GM19468 (cell line): ENCODE data around the gene TST.
A peak's percentile ranks its signal among the peaks of the same experiment; 100 is the strongest.
"Not testable (repeated sequence)": the region's sequence is repeated elsewhere in the genome, so short reads cannot be mapped to it uniquely, and the experiment has no call there.

ENCODE experiments used
- ATAC-seq: cut with Tn5 transposase; IDR thresholded peaks from one replicate; pipeline ENCODE4 v1.9.1; 2021; ENCODE audit warnings: mild to moderate bottlenecking, moderate library complexity, moderate number of reproducible peaks; ENCODE audit not compliant: unreplicated experiment; ENCODE audit errors: extremely low read depth

TST gene

DNA sequence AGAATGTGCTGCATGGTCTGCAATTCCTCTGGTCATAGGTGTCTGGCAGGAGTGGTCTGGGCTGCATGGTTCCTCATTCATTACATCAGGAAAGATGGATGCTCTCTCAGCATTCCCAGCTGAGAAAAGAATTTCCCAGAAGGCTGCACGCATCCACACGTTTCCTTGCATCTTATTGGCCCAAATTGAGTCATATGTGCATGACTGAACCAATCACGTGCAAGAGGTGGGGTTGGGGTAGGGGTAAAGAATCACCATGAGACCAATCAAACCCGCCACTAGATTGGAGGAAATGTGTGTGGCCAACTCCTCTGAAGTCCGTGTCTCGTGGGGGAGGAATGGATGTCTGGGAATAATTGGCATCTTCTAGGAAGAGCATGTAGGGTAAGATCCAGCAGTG, 28.8 kb downstream of the TST start:
- no peak for ATAC-seq

DNA sequence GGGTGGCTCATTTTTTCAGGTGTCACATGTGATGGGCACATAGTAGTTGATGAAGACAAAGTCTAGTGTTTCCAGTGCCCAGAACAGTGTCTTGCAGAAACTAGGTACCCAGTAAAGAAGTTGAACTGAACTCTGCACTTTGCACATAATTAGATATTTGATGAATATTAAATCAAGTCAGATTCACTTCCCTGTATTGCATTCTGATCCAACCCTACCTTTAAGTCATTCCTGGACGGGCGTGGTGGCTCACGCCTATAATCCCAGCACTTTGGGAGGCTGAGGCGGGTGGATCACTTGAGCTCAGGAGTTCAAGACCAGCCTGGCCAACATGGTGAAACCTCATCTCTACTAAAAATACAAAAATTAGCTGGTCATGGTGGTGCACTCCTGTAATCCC, 30.2 kb downstream of the TST start:
- not testable (repeated sequence) for ATAC-seq

DNA sequence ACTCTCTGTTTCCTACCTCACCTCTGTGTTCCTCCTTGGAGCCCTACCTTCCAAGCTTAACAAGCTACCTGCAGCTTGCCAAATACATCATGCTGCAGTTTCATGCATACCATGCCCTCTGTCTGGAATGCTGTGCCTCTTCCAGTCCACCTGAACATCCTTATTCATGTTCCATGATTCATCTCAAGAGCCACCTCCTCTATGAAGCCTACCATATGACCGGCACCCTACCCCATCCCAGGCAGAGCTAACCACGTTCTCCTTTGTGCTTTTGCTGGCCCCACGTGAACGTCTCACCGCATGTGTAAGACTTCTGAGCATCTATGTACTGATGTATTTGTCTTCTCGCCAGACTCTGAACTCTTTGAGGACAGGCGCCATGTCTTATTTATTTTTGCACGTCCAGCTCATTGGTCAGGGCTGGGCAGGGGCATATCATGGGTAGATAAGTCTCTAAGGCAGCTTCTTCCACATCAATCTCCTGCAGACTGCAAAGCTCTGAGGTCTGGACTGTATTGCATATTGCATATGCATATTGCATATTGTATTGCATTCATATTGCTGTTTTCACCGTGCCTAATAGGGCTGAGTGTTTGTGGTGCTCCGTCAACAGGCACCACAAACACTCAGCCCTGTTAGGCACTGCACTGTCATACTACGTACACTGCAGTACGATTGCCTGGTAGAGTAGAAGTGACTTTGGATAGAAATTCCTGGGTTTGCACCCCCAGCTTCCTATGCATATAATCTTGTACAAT, 31.0 kb downstream of the TST start:
- ATAC-seq: no peak

DNA sequence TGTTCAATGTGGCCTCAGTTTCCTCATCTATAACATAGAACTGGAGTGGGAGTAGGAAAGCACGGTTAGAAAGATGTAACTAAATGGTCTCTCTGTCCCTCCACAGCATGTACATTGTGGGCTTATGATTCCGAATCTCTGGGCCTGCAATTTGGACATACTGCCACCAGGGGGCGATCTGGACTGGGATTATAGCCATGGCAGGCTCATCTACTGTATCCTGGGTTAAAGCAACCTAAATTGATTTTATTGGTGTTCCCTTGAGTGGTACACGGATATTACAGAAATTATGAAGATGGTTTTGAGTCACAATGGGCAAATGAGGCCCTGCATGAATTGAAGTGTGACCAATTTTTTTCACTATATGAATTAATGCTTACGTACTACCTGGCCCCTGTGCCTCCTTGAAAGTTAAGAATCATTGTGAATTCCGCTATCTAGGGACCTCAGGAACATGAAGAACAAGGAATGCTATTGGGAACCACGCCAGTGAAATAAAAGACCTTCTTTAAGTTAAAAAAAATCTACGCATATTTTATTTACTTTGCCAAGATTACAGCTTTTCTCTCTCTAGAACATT, 32.9 kb downstream of the TST start:
- ATAC-seq: no peak

DNA sequence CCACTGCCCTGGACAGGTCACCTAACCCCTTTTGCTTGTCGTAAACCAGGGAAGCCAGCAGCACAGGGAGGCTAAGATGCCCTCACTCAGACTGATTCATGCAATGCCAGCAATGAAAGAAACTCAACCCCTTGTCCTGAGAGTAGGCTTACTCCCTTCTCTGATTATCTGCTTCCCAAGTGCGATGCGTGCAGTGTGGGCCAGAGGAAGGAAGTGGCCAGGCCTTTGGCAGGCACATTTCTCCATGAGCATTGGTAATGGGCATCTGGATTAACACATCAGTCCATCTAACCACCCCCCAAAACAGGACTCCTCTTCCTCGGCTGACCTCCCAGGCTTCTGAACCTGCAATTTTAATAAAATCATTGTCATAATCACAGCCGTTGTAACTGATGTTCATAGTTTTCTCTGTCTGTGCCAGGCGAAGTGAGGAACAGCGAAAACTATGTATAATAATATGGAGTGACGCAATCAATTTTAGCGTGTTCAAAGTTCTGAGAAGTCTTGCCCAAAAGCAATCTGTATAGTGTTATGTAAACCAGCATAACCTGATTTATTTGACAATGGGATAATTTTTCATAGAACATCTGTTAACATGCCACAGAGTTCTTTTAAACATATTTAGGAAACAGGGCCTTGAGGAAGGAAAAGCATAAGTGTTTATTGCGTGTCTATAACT, 33.9 kb downstream of the TST start:
- no peak for ATAC-seq

DNA sequence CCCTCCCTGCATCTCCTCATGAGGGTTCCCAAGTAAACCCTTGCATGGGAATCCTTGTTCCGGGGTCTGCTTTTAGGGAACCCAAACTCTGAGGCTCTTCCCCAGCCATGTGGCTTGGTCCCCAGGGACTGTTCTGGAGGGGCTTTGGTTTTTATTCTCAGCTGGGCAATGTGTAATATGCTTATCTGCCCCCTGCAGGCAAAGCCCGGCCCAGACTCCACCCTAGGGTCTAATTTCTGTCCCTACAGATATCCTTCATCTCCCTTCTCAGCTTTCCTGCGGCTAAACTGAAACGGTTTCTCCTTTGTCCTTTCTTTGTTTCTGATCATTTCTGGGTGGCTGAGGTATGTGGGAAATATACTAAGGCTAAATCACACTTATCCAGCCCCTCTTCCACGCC, 37.1 kb downstream of the TST start:
- ATAC-seq: no peak

DNA sequence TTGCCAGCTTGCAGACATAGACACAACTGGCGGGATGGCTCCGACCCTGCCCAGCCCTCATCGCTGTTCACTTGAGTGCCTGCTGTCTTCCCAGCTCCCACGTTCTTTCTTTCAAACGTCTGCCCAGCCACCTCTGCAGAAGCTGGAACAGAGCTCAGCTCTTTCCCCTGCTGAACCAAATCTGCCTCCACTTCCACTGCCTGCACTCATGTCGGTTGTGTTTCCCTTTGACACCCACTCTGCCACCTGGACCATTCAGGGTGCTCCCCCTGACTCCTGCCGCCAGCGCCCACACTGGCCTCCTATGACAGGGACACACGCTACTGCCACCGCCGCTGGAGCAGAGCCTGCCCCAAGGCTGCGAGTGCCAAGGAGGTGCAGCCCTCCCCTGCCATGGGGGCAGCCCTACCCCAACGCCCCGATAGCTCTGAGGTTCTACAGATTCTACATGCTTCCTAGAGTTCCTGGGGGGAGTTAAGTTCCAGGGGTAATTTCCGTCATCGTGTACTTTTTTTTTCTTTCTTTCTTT, 37.9 kb downstream of the TST start:
- ATAC-seq: no peak

DNA sequence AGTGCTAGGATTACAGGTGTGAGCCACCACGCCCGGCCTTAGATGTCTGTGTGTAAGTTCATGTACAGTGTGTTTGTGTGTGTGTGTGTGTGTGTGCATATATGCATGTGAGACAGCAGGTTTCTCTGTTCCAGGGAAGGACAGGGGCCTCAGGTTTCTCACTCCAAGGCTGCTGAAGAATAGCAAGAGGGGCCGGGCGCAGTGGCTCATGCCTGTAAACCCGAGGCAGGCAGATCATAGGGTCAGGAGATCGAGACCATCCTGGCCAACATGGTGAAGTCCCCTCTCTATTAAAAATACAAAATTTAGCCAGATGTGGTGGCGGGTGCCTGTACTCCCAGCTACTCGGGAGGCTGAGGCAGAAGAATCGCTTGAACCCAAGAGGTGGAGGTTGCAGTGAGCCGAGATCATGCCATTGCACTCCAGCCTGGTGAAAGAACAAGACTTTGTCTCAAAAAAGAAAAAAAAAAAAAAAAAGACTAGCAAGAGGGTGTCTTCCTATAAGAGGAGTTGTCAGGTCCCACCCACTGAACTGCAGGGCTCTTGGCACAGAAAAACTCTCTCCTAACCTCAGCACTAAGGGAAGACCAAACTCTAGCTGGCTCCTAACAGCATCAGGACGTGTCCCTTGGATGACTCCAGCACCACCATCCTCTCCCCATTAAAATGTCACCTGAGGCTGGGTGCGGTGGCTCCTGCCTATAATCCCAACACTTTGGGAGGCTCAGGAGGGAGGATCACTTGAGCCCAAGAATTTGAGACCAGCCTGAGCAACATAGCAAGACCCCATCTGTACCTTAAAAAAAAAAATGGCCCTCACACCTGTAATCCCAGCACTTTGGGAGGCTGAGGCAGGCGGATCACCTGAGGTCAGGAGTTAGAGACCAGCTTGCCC, 40.0 kb downstream of the TST start:
- ATAC-seq: no peak

DNA sequence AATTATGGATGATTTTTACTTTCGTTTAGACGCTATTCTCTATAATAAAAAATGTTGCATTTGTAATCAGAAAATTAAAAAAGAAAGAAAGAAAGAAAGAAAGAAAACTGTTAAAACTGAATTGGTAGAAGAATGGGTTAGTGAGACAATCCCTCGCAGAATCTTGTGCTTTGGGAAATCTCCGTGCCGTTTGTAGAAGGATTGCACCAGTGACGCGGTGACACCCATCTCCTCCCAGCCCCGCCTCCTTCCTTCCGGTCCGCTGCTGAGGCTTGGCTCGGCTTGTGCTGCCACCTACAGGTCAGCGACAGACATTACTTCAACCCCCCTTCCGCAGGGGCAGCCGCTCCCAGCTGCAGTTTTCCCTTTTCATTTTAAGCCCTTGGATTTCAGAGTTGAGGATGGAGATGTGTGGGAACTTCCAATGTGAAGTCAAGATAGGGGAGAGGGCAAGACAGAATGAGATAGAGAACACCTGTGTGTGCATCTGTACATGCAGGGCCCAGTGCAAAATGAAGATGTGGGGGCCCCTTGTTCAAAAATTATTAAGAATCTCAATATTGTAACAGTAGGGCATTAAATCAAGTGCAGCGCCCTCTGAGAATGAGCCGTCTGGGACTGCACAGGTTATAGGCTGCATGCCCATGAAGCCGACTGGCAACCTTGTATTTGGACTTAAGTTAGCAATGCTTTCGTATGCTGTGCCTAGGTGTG, 41.1 kb downstream of the TST start:
- ATAC-seq: peak; percentile 56

DNA sequence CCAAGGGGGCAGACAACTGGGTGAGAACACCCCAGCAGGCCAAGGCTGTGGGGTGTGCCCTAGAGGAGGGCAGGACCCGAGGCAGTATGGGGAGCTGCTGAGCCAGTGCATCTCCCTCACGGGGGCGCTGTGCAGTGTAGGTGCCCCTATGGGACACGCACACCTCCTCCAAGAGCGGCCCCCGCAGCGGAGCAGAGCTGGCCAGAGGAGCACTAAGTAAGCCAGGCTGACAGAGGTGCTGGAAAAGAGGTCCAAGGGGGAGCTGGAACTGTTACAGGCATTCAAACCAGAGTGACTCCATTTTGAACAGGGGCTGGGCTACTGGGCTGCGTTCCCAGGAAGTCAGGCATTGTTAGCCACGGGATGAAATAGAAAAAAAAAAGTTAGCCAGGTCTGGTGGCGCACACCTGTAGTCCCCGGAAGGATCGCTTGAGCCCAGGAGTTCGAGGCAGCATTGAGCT, 41.8 kb downstream of the TST start:
- no peak for ATAC-seq

DNA sequence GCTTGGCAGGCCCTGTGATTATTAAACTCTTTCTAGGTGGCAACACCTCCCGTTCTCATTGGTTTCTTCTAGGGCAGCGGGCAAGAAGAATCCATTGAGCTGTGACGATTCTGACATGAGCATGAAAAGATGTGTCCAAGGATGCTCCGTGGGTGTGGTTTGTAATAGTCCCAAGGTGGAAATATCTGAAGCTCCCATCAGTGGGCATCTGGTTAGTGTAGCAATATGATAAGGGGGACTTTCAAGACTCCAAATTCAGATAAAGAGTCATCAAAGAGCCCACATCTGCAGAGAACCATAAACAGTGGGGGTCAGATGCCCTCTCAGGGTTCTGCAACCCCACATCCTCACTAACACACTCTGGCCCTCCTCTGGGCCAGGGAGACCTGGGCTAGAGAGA, 42.6 kb downstream of the TST start:
- no peak for ATAC-seq

DNA sequence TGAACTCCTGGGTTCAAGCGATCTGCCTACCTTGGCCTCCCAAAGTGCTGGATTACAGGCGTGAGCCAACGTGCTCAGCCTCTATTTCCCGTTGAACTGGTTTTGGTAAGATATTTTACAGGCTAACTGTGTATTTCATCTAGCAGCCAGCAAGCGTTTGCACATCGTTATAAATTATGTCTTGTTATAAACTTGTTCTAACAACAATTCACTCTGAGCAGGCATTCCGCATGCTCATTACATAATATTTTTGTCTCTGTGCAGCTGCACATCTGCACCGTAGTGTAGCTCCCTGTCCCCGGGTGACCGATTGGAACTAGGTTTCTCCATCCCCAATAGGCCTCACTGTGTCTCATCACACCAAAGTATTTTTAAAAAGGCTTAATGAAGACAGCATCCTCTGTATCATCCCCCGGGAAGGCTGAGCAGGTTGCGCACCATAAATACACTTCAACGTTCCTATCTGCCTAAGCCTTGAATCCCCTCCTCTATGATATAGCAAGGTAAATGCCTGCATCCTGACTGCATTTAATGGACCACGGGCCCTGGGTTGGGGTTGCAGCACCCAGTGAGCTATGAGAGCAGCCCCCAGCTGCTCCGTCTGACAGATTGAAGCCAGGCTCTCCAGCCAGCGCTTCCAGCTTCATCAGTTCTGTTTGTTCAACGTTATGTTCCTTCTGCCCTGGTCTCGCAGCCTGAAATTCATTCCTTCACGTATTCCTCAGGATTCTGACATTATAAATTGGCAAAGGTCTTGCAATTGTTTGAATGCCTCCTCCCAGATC, 47.7 kb downstream of the TST start:
- ATAC-seq: no peak

DNA sequence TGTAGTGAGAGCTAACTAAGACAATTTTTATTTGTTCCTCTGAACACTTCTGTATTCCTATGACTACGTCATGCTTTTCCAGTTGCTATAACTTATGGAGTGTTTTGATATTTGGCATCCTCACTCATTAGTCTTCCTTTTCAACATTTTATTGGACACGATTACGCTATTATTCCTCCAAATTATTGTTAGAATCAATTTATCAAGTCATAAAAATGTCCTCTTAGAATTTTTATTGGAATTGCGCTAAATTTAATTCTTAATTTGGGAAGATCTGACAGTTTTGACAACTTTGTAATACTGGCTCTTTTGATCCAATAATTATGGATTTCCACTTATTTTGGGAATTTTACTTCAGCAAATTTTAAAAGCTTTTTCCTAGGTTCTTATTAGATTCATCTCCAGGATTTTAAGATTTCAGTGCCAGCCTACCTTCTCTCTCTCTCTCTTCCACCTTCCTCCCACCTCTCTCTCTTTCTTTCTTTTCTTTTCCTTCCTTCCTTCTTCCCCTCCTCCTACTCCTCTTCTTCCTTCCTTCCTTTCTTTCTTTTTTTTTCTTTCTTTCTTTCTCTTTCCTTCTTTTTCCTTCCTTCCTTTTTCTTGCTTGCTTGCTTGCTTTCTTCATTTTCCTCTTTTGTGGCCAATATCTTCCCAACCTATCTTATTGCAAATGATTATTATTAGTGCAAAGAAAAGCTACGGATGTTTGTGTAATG, 50.8 kb downstream of the TST start:
- ATAC-seq: no peak

DNA sequence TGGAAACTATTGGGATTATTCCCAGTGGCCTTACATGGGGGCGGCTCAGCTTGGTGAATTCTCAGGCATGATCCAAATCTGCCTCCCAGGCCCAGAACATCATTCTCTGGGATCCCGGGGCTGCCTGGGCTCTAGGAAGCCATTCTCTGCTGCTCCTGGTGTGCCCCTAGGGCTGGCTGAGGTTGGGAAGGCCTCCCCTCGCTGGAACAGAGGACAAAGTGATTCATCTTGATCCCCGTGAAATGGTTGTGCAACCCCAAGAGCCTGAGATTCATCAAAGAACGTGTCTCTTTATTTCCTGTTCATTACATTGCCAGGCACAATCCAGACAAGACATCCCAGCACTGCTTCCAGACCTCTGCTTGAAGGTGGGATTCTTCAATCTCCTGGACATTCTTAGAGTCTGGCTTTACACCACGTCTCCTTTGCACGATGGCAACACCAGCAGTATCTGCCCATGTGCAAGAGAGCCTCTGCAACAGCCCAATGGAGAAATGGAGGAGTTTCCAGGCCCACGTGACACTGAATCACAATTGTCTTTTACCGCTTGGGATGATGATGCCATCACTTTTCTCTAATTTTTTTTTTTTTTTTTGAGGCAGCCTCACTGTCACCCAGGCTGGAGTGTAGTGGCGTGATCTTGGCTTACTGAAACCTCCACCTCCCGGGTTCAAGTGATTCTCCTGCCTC, 52.3 kb downstream of the TST start:
- ATAC-seq: no peak

DNA sequence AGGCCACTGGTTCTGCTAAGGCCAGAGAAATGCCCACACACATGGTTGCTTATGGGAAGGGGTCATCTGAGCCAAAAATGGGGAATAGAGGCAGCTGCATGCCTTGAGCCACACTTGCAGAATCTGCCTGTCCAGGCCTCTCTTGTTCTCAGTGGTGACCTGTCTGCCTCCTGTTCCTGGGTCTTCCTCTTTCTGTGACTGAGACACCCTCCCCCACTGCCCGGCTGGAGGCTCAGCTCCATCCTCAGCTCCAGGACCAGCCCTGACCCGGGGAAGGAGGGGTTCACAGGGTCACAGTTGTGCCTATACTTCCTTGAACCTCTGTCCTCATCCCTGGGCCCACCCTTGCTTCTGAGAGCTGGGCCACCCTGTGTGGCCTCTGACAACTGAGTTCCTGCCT, 53.6 kb downstream of the TST start:
- no peak for ATAC-seq

DNA sequence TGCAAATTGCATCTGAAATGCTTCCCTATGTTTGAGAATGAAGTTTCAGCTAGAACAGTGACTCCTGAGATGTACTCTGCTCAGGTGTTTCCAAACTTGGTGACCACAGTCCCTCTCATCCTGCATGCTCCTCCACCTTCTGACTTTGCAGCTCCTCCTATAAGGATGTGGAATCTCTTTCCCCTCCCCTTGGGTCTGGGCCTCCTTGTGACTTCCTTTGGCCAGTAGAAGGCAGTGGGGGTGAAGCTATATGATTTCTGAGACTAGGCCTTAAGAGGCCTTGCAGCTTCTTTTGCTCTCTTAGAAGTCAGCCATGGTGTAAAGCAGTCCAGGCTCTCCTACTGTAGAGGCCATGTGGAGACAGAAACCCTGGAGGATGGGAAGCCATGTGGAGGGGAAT, 55.1 kb downstream of the TST start:
- no peak for ATAC-seq

DNA sequence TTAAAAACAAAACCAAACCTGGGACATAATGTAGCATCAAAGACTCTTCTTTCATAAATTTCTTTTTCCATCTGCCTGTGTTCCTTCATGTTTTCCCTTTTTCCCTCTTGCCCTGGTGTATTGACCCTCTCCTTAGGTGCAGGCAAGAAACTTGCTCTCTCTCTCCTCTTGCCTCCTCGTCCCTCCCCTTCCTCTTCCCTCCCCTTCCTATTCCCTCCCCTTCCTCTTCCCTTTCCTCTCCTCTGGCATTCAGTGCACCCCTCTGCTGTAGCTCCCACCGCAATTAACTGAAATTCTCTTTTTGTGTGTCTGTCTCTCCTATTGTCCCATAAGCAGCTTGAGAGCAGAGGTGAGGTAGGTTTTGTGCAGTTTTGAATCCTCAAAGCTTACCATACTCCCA, 55.9 kb downstream of the TST start:
- ATAC-seq: no peak

DNA sequence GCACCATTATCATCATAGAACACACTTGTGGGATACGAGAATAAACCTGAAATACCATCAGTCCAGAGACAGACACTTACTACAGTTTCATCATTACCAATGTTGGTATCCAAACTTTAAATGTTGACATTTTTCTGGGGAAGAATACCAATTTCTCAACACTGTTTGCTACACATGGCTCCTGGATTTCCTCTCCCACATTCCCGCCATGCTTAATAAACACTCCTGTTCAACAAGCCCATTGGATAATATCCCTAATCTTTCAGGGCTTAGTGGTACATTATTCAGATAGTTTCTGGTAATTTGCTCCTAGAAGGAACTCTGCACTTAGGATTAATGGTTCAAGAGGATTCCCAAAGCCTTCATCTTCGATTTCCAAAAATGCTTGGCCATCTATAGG, 57.6 kb downstream of the TST start:
- ATAC-seq: no peak
